Measurements from ENCODE around the gene BFSP2. TPM values are rescaled to one million over a fixed set of nuclear protein-coding genes. Genes with fewer than 3 reads are reported as not detected.

Gene BFSP2
- total RNA-seq, 2 donors from 2014 or later: not detected

GRCh38 chr3:133374708-133375402 lies 25.0 kb upstream of the BFSP2 start:
- Histone ChIP-seq H3K27ac (no peak overlapping the region), H3K27me3 (no peaks in the 10 kb centered on the region), H3K4me1 (no peaks in the 10 kb centered on the region), H3K9me3 (no peaks in the 10 kb centered on the region), H3K4me3 (no peak overlapping the region), H3K36me3 (replicated peaks in 1 of 2; ENCODE audit: insufficient read depth in 1 of 2, low read depth in 2 of 2) (no peaks in the 10 kb centered on the region)
- DNase-seq (no peak), ATAC-seq (no peak)
- 73 to 76% methylated on average over 4 of the region's 4 CpGs for WGBS, 2 donors
- TF ChIP-seq POLR2A (IDR thresholded peaks at IDR 0.05): no peak
- no peak for TF ChIP-seq CTCF (IDR thresholded peaks at IDR 0.05)
- intact Hi-C loops (cut with DNase I): no loop called here

- Histone ChIP-seq H3K27ac (no peak overlapping the region), H3K27me3 (no peaks in the 10 kb centered on the region), H3K36me3 (replicated peaks in 1 of 2; ENCODE audit: insufficient read depth in 1 of 2, low read depth in 2 of 2) (no peaks in the 10 kb centered on the region), H3K4me3 (no peak overlapping the region), H3K9me3 (no peaks in the 10 kb centered on the region), H3K4me1 (peaks cover 2% of the 10 kb centered on the region)
- TF ChIP-seq CTCF (IDR thresholded peaks at IDR 0.05): no peak
- no peak for TF ChIP-seq POLR2A (IDR thresholded peaks at IDR 0.05)
- intact Hi-C loops (cut with DNase I): no loop called here
- DNase-seq (no peak), ATAC-seq (no peak)
These were observed 24.5 kb upstream of the BFSP2 start for GRCh38 chr3:133375403-133375745.

GRCh38 chr3:133376810-133377209 lies 23.0 kb upstream of the BFSP2 start:
- no peak overlapping the region for H3K4me3 ChIP-seq
- WGBS, 2 donors: 61 to 83% methylated on average over 6 of the region's 6 CpGs
- H3K36me3 ChIP-seq (replicated peaks in 1 of 2; ENCODE audit: insufficient read depth in 1 of 2, low read depth in 2 of 2): no peaks in the 10 kb centered on the region
- H3K27me3 ChIP-seq: no peaks in the 10 kb centered on the region
- TF ChIP-seq POLR2A (IDR thresholded peaks at IDR 0.05) (no peak), CTCF (IDR thresholded peaks at IDR 0.05) (no peak)
- intact Hi-C loops (cut with DNase I): no loop called here
- H3K9me3 ChIP-seq: no peaks in the 10 kb centered on the region
- DNase-seq (no peak), ATAC-seq (no peak)
- no peak overlapping the region for H3K27ac ChIP-seq
- H3K4me1 ChIP-seq: peaks cover 16% of the 10 kb centered on the region

- Histone ChIP-seq H3K27me3 (no peaks in the 10 kb centered on the region), H3K36me3 (replicated peaks in 1 of 2; ENCODE audit: insufficient read depth in 1 of 2, low read depth in 2 of 2) (no peaks in the 10 kb centered on the region), H3K4me1 (peaks cover 22% of the 10 kb centered on the region), H3K27ac (no peak overlapping the region), H3K9me3 (no peaks in the 10 kb centered on the region), H3K4me3 (no peak overlapping the region)
- intact Hi-C loops (cut with DNase I): no loop called here
- no peak for DNase-seq
- TF ChIP-seq CTCF (IDR thresholded peaks at IDR 0.05) (peak in 3 of 7 experiments; percentile 10 to 30 (median 18)), POLR2A (IDR thresholded peaks at IDR 0.05) (no peak)
- no peak for ATAC-seq
- WGBS, 2 donors: 69 to 70% methylated on average over 2 to 3 of the region's 3 CpGs
These were observed 22.5 kb upstream of the BFSP2 start for GRCh38 chr3:133377396-133377795.

- H3K36me3 ChIP-seq (replicated peaks in 1 of 2; ENCODE audit: insufficient read depth in 1 of 2, low read depth in 2 of 2): no peaks in the 10 kb centered on the region
- no peak for TF ChIP-seq CTCF (IDR thresholded peaks at IDR 0.05)
- TF ChIP-seq POLR2A (IDR thresholded peaks at IDR 0.05): no peak
- DNase-seq (no peak), ATAC-seq (no peak)
- no peaks in the 10 kb centered on the region for H3K27me3 ChIP-seq
- H3K27ac ChIP-seq: no peak overlapping the region
- 94 to 97% methylated on average over 9 to 17 of the region's 19 CpGs for WGBS, 2 donors
- H3K4me1 ChIP-seq: peaks cover 34% of the 10 kb centered on the region
- no peak overlapping the region for H3K4me3 ChIP-seq
- intact Hi-C loops (cut with DNase I): loop anchor here (10.0 kb wide), 1 partner anchor 645 kb away; no protein-coding TSS in a partner anchor
- H3K9me3 ChIP-seq: no peaks in the 10 kb centered on the region
These were observed 19.9 kb upstream of the BFSP2 start for GRCh38 chr3:133379926-133380325.
